Measurements from ENCODE around the gene OR2T4. TPM values are rescaled to one million over a fixed set of nuclear protein-coding genes. Genes with fewer than 3 reads are reported as not detected.

OR2T4 gene
- total and polyA plus RNA-seq, 10 donors = not detected

GRCh38 chr1:248388426-248388825 is 27.0 kb downstream of the OR2T4 start:
- H3K4me1 ChIP-seq = no peaks in the 10 kb centered on the region

GRCh38 chr1:248393050-248393449 is 31.6 kb downstream of the OR2T4 start:
- Histone ChIP-seq H3K36me3 (no peaks in the 10 kb centered on the region), H3K9me3 (peaks cover 0 to 5% (median 2%) of the 10 kb centered on the region in 8 donors), H3K27me3 (replicated peaks in 1 of 7) (no peaks in the 10 kb centered on the region), H3K27ac (no peak overlapping the region), H3K4me3 (no peak overlapping the region), H3K4me1 (no peaks in the 10 kb centered on the region)
- WGBS, 5 donors = 56 to 80% (median 64%) methylated on average over 2 of the region's 2 CpGs
- TF ChIP-seq POLR2AphosphoS5 (IDR thresholded peaks at IDR 0.05) (no peak), CTCF (IDR thresholded peaks at IDR 0.05 in 8 of 11, conservative IDR thresholded peaks at IDR 0.05 in 3 of 11) (no peak), POLR2A (IDR thresholded peaks at IDR 0.05) (no peak)
- no peak for DNase-seq
- intact Hi-C loops (cut with DNase I; ENCODE audit: low total_unique reads) = no loop called here

More at GRCh38 chr1:248388426-248388825, 27.0 kb downstream of the OR2T4 start:
- no peaks in the 10 kb centered on the region for H3K27me3 ChIP-seq (replicated peaks in 1 of 7)
- WGBS, 5 donors = 23 to 43% (median 31%) methylated on average over 2 of the region's 2 CpGs
- no peak overlapping the region for H3K27ac ChIP-seq
- intact Hi-C loops (cut with DNase I; ENCODE audit: low total_unique reads) = no loop called here
- H3K4me3 ChIP-seq = no peak overlapping the region
- DNase-seq = no peak
- no peaks in the 10 kb centered on the region for H3K9me3 ChIP-seq
- no peak for TF ChIP-seq POLR2AphosphoS5 (IDR thresholded peaks at IDR 0.05)
- no peak for TF ChIP-seq CTCF (IDR thresholded peaks at IDR 0.05 in 8 of 11, conservative IDR thresholded peaks at IDR 0.05 in 3 of 11)
- TF ChIP-seq POLR2A (IDR thresholded peaks at IDR 0.05) = no peak
- no peaks in the 10 kb centered on the region for H3K36me3 ChIP-seq

- TF ChIP-seq CTCF (IDR thresholded peaks at IDR 0.05 in 8 of 11, conservative IDR thresholded peaks at IDR 0.05 in 3 of 11) (no peak), POLR2A (IDR thresholded peaks at IDR 0.05) (no peak), POLR2AphosphoS5 (IDR thresholded peaks at IDR 0.05) (no peak)
- Histone ChIP-seq H3K27ac (no peak within 1 kb of the TSS), H3K27me3 (replicated peaks in 1 of 7) (no peaks in the 10 kb centered on the region), H3K9me3 (no peaks in the 10 kb centered on the region), H3K4me1 (no peaks in the 10 kb centered on the region), H3K36me3 (no peaks in the 10 kb centered on the region), H3K4me3 (no peak within 1 kb of the TSS)
- WGBS, 5 donors = 74 to 86% (median 79%) methylated on average over 3 of the region's 3 CpGs
- intact Hi-C loops (cut with DNase I; ENCODE audit: low total_unique reads) = no loop called here
- DNase-seq = no peak
Observed at GRCh38 chr1:248402748-248403147, 41.3 kb downstream of the OR2T4 start, which contains the start of gene OR2T1. TSS of gene OR2T1 (plus strand) at chr1:248403048. CDS start at chr1:248406148, 3,100 bp downstream.

GRCh38 chr1:248404024-248404423 is 42.6 kb downstream of the OR2T4 start:
- Histone ChIP-seq H3K4me3 (no peak overlapping the region), H3K4me1 (no peaks in the 10 kb centered on the region), H3K9me3 (peaks cover 0 to under 1% (median 0%) of the 10 kb centered on the region in 8 donors), H3K27ac (no peak overlapping the region), H3K27me3 (replicated peaks in 1 of 7) (no peaks in the 10 kb centered on the region), H3K36me3 (no peaks in the 10 kb centered on the region)
- no peak for TF ChIP-seq POLR2AphosphoS5 (IDR thresholded peaks at IDR 0.05)
- no peak for TF ChIP-seq CTCF (IDR thresholded peaks at IDR 0.05 in 8 of 11, conservative IDR thresholded peaks at IDR 0.05 in 3 of 11)
- no peak for TF ChIP-seq POLR2A (IDR thresholded peaks at IDR 0.05)
- intact Hi-C loops (cut with DNase I; ENCODE audit: low total_unique reads) = no loop called here
- DNase-seq = no peak
- WGBS, 5 donors = 86 to 94% (median 87%) methylated on average over 6 of the region's 6 CpGs

Measured in spleen (tissue), 11 donors.